NCI-H128 (cell line): ENCODE results near the gene LAMA3.
"Not testable (repeated sequence)": the region's sequence is repeated elsewhere in the genome, so short reads cannot be mapped to it uniquely, and the experiment has no call there.

Experiments
- DNase-seq: peaks from one replicate; lab custom pipeline; 2025; ENCODE audit not compliant: unreplicated experiment; lab: John Stamatoyannopoulos, UW

The LAMA3 gene

GRCh38 chr18:23725827-23726661, 36.8 kb downstream of the LAMA3 start:
- DNase-seq: no peak

GRCh38 chr18:23727707-23728493, 38.6 kb downstream of the LAMA3 start:
- no peak for DNase-seq

GRCh38 chr18:23730857-23731256, 41.6 kb downstream of the LAMA3 start:
- no peak for DNase-seq

- no peak for DNase-seq
These were observed 42.6 kb downstream of the LAMA3 start for GRCh38 chr18:23731861-23732260.

- no peak for DNase-seq
These were observed 43.2 kb downstream of the LAMA3 start for GRCh38 chr18:23732439-23732838.

GRCh38 chr18:23733265-23733664, 44.0 kb downstream of the LAMA3 start:
- DNase-seq: not testable (repeated sequence)

GRCh38 chr18:23733895-23734294, 44.6 kb downstream of the LAMA3 start:
- DNase-seq: no peak

- DNase-seq: no peak
These were observed 45.8 kb downstream of the LAMA3 start for GRCh38 chr18:23735021-23735464.

GRCh38 chr18:23737578-23737977, 48.3 kb downstream of the LAMA3 start:
- no peak for DNase-seq

GRCh38 chr18:23738151-23738550, 48.9 kb downstream of the LAMA3 start:
- no peak for DNase-seq

- no peak for DNase-seq
These were observed 49.3 kb downstream of the LAMA3 start for GRCh38 chr18:23738575-23738974.

GRCh38 chr18:23740105-23740830, 51.0 kb downstream of the LAMA3 start:
- no peak for DNase-seq

GRCh38 chr18:23741967-23742366, 52.7 kb downstream of the LAMA3 start:
- not testable (repeated sequence) for DNase-seq

- DNase-seq: no peak
These were observed 54.6 kb downstream of the LAMA3 start for GRCh38 chr18:23743733-23744333.

GRCh38 chr18:23745366-23745765, 56.1 kb downstream of the LAMA3 start:
- DNase-seq: no peak

- no peak for DNase-seq
These were observed 57.6 kb downstream of the LAMA3 start for GRCh38 chr18:23746851-23747250.

GRCh38 chr18:23752363-23752762, 63.1 kb downstream of the LAMA3 start:
- no peak for DNase-seq

- no peak for DNase-seq
These were observed 63.5 kb downstream of the LAMA3 start for GRCh38 chr18:23752796-23753195.

GRCh38 chr18:23756590-23757436, 67.6 kb downstream of the LAMA3 start:
- DNase-seq: no peak

GRCh38 chr18:23757437-23757733, 68.1 kb downstream of the LAMA3 start:
- DNase-seq: no peak
